Inflammatory macrophage treated with lipopolysaccharide for 1 hour (primary cell): Measurements from ENCODE around the gene TFR2.
A peak's percentile ranks its signal among the peaks of the same experiment; 100 is the strongest.

Experiments
- DNase-seq, 2 donors: peaks; one replicate each; pipeline ENCODE4 v3.0.0-alpha.2; 2020 to 2022

The TFR2 gene

DNA sequence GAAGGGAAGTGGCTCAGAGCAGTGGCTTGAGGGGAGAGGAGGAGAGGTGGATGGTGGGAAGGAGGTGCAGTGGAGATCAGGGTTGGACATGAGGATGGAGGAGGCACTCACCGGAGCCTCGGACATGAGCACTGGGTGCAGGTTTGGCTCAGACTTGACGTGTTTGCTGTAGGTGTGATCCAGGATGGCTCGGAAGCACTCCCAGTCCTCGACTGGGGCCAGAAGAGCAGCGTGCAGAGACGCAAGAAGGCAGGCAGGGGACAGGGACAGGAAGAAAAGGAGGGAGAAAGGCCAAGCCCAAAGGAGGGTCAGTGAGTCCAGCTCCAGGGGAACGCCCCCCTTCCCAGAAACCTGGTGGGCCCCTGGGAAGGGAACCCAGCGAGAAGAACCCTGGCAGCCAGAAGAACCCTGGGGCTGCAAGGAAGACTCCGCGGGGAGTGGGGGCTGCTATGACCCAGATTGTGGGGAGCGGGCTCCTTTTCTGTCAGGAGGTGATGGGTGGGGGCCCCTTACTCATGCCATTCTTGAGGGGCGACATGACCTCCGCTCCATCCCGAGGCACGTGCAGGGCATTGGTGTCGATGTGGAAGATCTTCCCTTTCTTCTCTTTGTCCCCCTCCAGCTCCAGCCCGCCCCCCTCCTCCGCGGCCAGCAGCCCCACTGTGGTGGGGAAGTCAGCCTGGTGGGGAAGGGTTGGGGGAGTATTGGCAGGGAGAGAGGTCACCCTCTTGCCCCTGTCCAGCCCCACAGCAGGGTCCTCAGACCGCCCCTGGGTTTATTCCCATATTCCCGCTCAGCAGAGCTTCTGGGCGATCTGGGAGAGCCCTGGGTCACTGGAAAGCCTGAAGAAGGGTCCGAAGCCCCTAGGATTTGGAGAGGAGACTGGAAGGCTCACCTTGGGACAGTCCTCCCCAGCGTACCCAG is 13.8 kb upstream of the TFR2 start:
- DNase-seq = no peak

GRCh38 chr7:100649826-100650565 is 8.6 kb upstream of the TFR2 start:
- DNase-seq = no peak

DNA sequence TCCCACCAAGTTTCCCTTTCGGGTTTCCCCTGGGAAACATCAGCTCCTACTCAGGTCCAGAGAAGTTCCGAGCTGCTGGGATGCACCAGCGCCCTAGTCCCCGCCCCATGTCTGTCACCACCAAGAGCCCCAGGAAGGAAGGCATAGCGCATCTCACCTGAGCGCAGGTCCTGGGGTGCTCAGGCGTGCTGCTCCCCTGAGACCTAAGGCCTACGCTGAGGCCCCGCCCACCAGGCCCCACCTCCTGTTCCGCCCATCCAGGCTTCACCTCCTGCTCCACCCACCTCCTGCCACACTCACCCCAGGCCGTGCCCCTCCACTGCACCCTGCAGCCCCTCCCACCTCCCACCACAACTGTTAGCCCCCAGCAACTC is 1.2 kb upstream of the TFR2 start:
- DNase-seq = no peak

DNA sequence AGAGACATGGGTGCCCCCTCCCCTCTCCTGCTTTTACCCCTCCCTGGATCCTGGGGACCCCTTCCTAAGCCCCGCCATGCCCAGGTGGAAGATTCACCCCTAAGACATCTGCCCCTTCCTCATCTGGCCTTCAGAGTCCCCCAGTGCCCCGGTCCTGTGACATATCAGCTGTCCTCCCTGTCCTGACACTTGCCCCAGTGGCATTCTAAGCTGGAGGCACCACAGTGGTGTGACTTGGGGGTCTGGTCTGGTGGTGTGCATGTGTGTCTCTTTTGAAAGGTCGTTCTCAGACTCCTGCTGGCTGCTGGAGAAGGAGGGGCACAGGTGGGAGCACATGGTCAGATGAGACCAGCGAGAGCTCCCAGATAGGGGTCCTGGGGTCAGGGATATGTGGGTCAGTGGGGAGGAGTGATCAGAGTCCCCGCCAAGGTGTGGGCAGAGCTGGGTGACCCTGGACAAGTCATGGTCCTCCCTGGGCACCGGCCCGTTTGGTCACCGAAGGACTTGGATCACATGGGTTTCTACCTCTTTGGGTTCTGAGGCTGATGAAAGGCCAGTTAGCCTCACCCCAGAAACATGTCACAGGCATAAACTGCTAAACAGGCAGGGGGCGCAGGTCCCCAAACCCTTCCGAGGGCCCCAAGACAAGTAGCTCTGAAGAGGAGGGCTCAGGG is 645 bp upstream of the TFR2 start:
- no peak for DNase-seq

GRCh38 chr7:100640517-100641440 is 573 bp downstream of the TFR2 start:
- DNase-seq = no peak

- no peak for DNase-seq
Measured at GRCh38 chr7:100639995-100640516, 1.3 kb downstream of the TFR2 start.

DNA sequence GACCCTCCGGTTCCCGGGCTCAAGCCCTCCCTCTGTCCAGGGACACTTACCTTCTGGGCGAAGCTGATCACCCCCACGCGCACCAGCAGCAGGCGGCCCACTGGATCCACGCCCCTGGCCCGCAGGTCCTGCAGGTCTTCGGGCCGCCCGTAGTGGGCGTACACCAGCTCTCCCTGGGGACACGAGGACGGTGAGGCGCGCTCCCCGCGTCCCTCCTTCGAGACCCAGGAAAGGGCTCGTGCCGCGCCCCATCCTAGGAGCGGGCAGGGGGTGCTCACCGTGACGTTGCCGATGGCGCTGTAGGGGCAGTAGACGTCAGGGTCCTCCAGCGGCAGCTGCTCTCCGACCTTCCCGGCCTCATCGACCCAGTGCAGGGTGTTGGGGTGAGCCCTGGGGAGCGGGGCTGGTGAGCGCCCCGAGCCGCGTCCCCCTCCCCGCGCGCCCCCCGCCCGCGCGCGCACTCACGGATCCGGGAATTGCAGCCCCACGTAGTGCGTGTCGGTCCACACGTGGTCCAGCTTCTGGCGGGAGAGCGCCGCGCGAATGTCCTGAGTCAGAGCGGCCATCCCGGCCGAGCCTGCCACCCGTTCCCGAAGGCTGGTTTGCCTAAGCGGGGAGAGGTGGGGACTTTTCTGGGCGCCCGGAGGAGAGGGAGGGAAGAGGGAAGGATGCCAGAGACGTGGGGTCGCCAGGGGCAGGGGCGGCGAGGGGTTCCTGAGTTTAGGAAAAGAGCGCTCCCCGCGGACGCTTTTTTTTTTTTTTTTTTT is 8.2 kb downstream of the TFR2 start:
- DNase-seq = peak in 1 of 2 donors; percentile 21

DNA sequence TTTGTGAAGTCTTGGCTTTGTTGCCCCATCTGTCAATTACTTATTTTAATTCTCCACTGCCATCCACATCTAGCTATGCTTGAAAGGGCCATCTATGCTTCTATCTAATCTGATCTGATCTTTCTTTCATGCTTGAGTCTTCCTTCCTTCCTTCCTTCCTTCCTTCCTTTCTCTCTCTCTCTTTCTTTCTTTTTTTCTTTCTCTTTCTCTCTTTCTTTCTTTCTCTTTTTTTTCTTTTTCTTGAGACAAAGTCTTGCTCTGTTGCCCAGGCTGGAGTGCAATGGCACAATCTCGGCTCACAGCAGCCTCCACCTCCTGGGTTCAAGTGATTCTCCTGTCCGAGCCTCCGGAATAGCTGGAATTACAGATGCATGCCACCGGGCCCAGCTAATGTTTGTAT is 11.3 kb downstream of the TFR2 start:
- no peak for DNase-seq

GRCh38 chr7:100629117-100629716 is 12.1 kb downstream of the TFR2 start:
- peak; percentile 37 to 65 for DNase-seq

- no peak for DNase-seq
Measured at GRCh38 chr7:100627238-100627549, 14.2 kb downstream of the TFR2 start.

GRCh38 chr7:100626530-100627237 is 14.7 kb downstream of the TFR2 start:
- peak; percentile 68 to 75 for DNase-seq

DNA sequence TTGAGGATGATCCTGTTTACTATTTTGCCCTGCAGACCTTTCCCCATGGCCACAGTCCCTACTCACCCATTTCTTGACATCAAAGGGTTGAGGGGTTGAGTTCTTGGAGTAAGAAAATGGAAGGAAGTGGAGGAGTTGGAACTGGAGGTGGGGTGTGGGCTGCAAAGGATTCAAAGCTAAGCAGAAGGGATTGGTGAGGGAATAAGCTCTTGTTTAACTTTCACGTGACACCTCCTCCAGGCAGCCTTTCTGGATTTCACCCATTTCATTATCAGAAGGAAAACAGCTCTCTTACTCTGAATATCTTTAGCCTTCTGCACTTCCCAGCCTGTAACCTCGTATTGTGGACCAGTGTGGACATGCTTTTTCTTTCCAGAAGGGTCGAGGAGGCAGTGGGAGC is 15.3 kb downstream of the TFR2 start:
- DNase-seq = no peak

DNA sequence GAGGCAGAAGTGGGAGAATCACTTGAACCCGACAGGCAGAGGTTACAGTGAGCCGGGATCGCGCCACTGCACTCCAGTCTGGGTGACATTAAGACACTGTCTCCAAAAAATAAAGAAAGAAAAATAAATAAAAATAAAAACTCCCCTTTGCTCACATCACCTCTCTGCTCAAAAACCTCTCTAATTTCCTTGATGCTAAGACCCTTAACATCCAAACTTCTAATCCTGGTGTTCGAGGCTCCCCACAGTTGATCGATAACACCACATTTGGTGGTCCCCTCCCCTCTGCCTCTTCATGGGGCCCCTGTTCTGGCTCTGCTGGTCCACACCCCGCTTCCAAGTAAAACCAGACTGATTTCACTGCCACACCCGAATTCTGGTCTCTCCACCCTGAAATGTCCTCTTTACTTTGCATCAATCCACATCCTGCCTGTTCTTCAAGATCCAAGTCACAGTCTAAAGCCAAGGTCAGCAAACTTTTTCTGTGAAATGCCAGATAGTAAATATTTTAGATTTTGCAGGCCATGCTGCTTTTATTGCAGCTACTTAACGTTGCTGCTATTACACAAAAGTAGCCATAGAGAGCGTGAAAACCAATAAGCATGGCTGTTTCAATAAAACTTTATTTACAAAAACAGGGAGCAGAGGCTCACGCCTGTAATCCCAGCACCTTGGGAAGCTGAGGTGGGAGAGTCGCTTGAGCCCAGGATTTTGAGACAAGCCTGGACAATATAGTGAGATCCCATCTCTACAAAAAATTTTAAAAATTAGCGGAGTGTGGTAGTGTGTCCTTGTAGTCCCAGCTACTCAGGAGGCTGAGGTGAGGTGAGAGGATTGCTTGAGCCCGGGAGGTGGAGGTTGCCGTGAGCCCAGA is 17.2 kb downstream of the TFR2 start:
- DNase-seq = no peak

GRCh38 chr7:100621554-100621953 is 19.8 kb downstream of the TFR2 start:
- DNase-seq = no peak

DNA sequence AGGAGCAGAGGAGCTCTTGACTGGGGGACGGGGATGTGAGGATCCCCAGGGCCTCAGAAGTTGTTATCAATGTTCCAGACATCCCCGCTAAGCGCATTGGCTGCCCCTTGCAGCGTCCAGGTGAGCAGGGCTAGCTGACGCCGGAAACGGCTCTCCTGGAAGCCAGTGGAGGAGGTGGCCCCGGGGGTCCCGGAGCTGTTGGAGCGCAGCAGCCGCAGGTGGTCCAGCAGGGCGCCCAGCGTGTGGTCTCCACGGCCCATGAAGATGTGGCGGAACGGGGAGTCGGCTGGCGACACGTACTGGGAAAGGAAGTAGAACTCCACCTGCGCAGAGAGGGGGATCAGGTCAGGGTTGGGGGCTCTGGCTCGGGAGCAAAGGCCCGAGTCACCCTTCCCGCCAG is 20.5 kb downstream of the TFR2 start:
- DNase-seq = no peak

DNA sequence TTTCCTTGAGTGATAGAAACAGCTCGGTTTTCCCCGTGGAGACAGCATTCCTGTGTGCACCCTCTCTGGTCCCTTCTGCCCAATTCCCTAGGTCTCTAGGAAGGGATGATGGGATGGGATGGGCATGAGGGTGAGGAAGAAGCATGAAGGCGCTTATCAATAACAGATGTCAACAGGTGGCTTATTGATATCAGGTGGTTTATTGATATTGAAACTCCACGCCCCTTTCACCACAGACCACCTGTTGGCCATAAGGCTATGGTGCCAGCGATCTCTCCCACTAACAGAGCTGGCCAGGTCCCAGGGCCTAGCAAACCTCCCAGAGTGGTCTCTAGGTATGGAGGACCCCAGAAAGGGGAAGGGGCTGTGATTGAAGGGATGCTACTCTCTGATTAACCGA is 21.1 kb downstream of the TFR2 start:
- DNase-seq = no peak

DNA sequence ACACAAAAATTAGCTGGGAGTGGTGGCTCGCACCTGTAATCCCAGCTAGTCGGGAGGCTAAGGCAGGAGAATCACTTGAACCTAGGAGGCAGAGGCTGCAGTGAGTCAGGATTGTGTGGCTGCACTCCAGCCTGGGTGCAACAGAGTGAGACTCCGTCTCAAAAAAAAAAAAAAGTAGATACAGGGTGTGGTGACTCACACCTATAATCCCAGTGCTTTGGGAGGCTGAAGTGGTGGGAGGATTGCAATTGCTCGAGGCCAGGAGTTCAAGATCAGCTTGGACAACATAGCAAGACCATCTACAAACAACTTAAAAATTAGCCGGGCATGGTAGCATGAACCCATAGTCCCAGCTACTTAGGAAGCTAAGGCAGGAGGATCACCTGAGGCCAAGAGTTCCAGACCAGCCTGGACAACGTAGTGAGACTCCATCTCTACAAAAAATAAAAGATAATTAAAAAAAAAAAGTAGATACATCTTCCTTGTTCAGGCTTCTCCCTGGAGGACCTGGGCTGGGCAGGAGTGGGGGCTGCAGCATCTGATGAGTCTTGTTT is 27.0 kb downstream of the TFR2 start:
- DNase-seq = no peak

- peak; percentile 29 to 40 for DNase-seq
Measured at GRCh38 chr7:100613412-100614175, 27.8 kb downstream of the TFR2 start.
